AML-193 (cell line): ENCODE data around the gene PRAC1.

Experiments
- DNase-seq, 2 experiments: peaks; one replicate each; lab custom pipeline; 2025; lab: John Stamatoyannopoulos, UW

The PRAC1 gene

GRCh38 chr17:48747445-48748363 is 25.4 kb upstream of the PRAC1 start:
- no peak for DNase-seq

GRCh38 chr17:48746916-48747444 is 24.7 kb upstream of the PRAC1 start:
- no peak for DNase-seq

- no peak for DNase-seq
Measured at GRCh38 chr17:48745381-48746275, 23.3 kb upstream of the PRAC1 start.

- DNase-seq: no peak
Measured at GRCh38 chr17:48740537-48740936, 18.2 kb upstream of the PRAC1 start.

GRCh38 chr17:48738803-48739526 is 16.6 kb upstream of the PRAC1 start:
- DNase-seq: no peak

- DNase-seq: no peak
Measured at GRCh38 chr17:48738424-48738802, 16.1 kb upstream of the PRAC1 start.

- DNase-seq: no peak
Measured at GRCh38 chr17:48737330-48738043, 15.2 kb upstream of the PRAC1 start.

- DNase-seq: no peak
Measured at GRCh38 chr17:48735062-48735351, 12.7 kb upstream of the PRAC1 start.

GRCh38 chr17:48734333-48735061 is 12.2 kb upstream of the PRAC1 start:
- no peak for DNase-seq

GRCh38 chr17:48733632-48734328 is 11.5 kb upstream of the PRAC1 start:
- DNase-seq: no peak

- DNase-seq: no peak
Measured at GRCh38 chr17:48732688-48733629, 10.6 kb upstream of the PRAC1 start.

GRCh38 chr17:48731355-48731754 is 9.0 kb upstream of the PRAC1 start:
- no peak for DNase-seq

- DNase-seq: no peak
Measured at GRCh38 chr17:48730240-48730550, 7.9 kb upstream of the PRAC1 start.

GRCh38 chr17:48729335-48730239 is 7.3 kb upstream of the PRAC1 start:
- no peak for DNase-seq

GRCh38 chr17:48728232-48729231 is 6.2 kb upstream of the PRAC1 start, which contains the start of gene HOXB13:
TSS of gene HOXB13 (minus strand) at chr17:48728750. CDS start at chr17:48728593, 157 bp downstream.
- no peak for DNase-seq

- DNase-seq: no peak
Measured at GRCh38 chr17:48727415-48728175, 5.3 kb upstream of the PRAC1 start.
